Tibial nerve (tissue), 4 donors: ENCODE data around the gene SHTN1. TPM values are rescaled to one million over a fixed set of nuclear protein-coding genes. Genes with fewer than 3 reads are reported as not detected.

Experiments
- DNase-seq, 2 donors: peaks; one replicate each; pipeline ENCODE4 v3.0.0-alpha.2; 2019; ENCODE audit warnings: low spot score in 2 of 2
- H3K27ac ChIP-seq, 4 donors: fragments of 200-600 bp; sonication (generic) in 3 of 4; one replicate each; pipeline ENCODE4 v1.5.1; 2017 to 2019; ENCODE audit warnings: mild to moderate bottlenecking in 1 of 4
- H3K27me3 ChIP-seq, 2 donors: fragments of 200-600 bp; sonication (generic) in 1 of 2; one replicate each; pipeline versions ENCODE4 v1.5.1 to v1.6.0; 2017 to 2019
- H3K36me3 ChIP-seq, 3 donors: fragments of 200-600 bp; sonication (generic); one replicate each; pipeline ENCODE4 v1.5.1; 2018 to 2019
- H3K4me1 ChIP-seq, 4 donors: fragments of 200-600 bp; sonication (generic) in 3 of 4; one replicate each; pipeline ENCODE4 v1.5.1; 2017 to 2019
- H3K4me3 ChIP-seq, 4 donors: fragments of 200-600 bp; sonication (generic) in 3 of 4; one replicate each; pipeline ENCODE4 v1.5.1; 2017 to 2019; ENCODE audit warnings: mild to moderate bottlenecking in 1 of 4, moderate library complexity in 1 of 4
- H3K9me3 ChIP-seq, 4 donors: fragments of 200-600 bp; sonication (generic) in 3 of 4; one replicate each; pipeline ENCODE4 v1.5.1; 2017 to 2019
- CTCF ChIP-seq, 5 experiments: fragments of 200-600 bp in 3 of 5; fragments of 450-650 bp in 2 of 5; sonication (generic) in 3 of 5; IDR thresholded peaks; one replicate each; pipeline ENCODE4 v1.5.1; 2016 to 2019; ENCODE audit warnings: antibody characterized with exemption in 5 of 5, mild to moderate bottlenecking in 3 of 5, moderate library complexity in 2 of 5
- EP300 ChIP-seq, 2 donors: sonication (generic); formaldehyde crosslinking; IDR thresholded peaks; one replicate each; pipeline ENCODE4 v1.6.1; 2017; ENCODE audit warnings: antibody characterized with exemption in 2 of 2, mild to moderate bottlenecking in 1 of 2
- POLR2A ChIP-seq, 2 donors: fragments of 450-650 bp; IDR thresholded peaks; one replicate each; pipeline ENCODE4 v1.6.1; 2017; ENCODE audit warnings: antibody characterized with exemption in 2 of 2, mild to moderate bottlenecking in 2 of 2, moderate library complexity in 2 of 2
- WGBS, 2 donors: methylation state at CpG; one replicate each; pipeline ENCODE4 v1.1.5; 2018; 5-methylcytosine and 5-hydroxymethylcytosine counted together
- total RNA-seq, 4 donors: library from RNA; depleted of rRNA; stranded (reverse); fragments of >200 nt; gene quantifications; one replicate each; pipeline ENCODE4 v1.1.0, GENCODE V29; 2016

The SHTN1 gene
- total RNA-seq, 4 donors from 2014 or later: 9.2 to 16.3 (median 15.4) TPM

- Histone ChIP-seq H3K36me3 (no peaks in the 10 kb centered on the region), H3K27me3 (no peaks in the 10 kb centered on the region), H3K4me3 (no peak overlapping the region), H3K27ac (no peak overlapping the region), H3K4me1 (no peaks in the 10 kb centered on the region), H3K9me3 (no peaks in the 10 kb centered on the region)
- DNase-seq: no peak
- no peak for TF ChIP-seq POLR2A (IDR thresholded peaks at IDR 0.05)
- TF ChIP-seq CTCF (IDR thresholded peaks at IDR 0.05): no peak
- no peak for TF ChIP-seq EP300 (IDR thresholded peaks at IDR 0.05)
Measured at GRCh38 chr10:116988311-116988710, 16.7 kb downstream of the SHTN1 start.

GRCh38 chr10:116985611-116986010 is 19.4 kb downstream of the SHTN1 start:
- Histone ChIP-seq H3K4me1 (no peaks in the 10 kb centered on the region), H3K9me3 (no peaks in the 10 kb centered on the region), H3K27ac (no peak overlapping the region), H3K27me3 (no peaks in the 10 kb centered on the region), H3K4me3 (no peak overlapping the region), H3K36me3 (no peaks in the 10 kb centered on the region)
- DNase-seq: no peak
- WGBS, 2 donors: 85 to 88% methylated on average over 2 of the region's 2 CpGs
- TF ChIP-seq CTCF (IDR thresholded peaks at IDR 0.05) (no peak), POLR2A (IDR thresholded peaks at IDR 0.05) (no peak), EP300 (IDR thresholded peaks at IDR 0.05) (no peak)

- Histone ChIP-seq H3K4me3 (no peak overlapping the region), H3K27ac (no peak overlapping the region), H3K4me1 (no peaks in the 10 kb centered on the region), H3K9me3 (no peaks in the 10 kb centered on the region), H3K36me3 (no peaks in the 10 kb centered on the region), H3K27me3 (no peaks in the 10 kb centered on the region)
- no peak for DNase-seq
- TF ChIP-seq CTCF (IDR thresholded peaks at IDR 0.05): no peak
- TF ChIP-seq EP300 (IDR thresholded peaks at IDR 0.05): no peak
- no peak for TF ChIP-seq POLR2A (IDR thresholded peaks at IDR 0.05)
- WGBS, 2 donors: 82 to 83% methylated on average over 3 of the region's 3 CpGs
Measured at GRCh38 chr10:116984202-116984990, 20.6 kb downstream of the SHTN1 start.

- 74 to 80% methylated on average over 3 of the region's 3 CpGs for WGBS, 2 donors
- no peaks in the 10 kb centered on the region for H3K4me1 ChIP-seq
- no peak for TF ChIP-seq POLR2A (IDR thresholded peaks at IDR 0.05)
- TF ChIP-seq EP300 (IDR thresholded peaks at IDR 0.05): no peak
- TF ChIP-seq CTCF (IDR thresholded peaks at IDR 0.05): no peak
- H3K4me3 ChIP-seq: no peak overlapping the region
- no peaks in the 10 kb centered on the region for H3K36me3 ChIP-seq
- H3K27ac ChIP-seq: no peak overlapping the region
- no peaks in the 10 kb centered on the region for H3K27me3 ChIP-seq
- H3K9me3 ChIP-seq: no peaks in the 10 kb centered on the region
- no peak for DNase-seq
Measured at GRCh38 chr10:116980041-116980440, 24.9 kb downstream of the SHTN1 start.

GRCh38 chr10:116978901-116979300 is 26.1 kb downstream of the SHTN1 start:
- 81 to 90% methylated on average over 2 of the region's 2 CpGs for WGBS, 2 donors
- DNase-seq: no peak
- no peaks in the 10 kb centered on the region for H3K36me3 ChIP-seq
- no peak overlapping the region for H3K4me3 ChIP-seq
- no peak for TF ChIP-seq EP300 (IDR thresholded peaks at IDR 0.05)
- TF ChIP-seq POLR2A (IDR thresholded peaks at IDR 0.05): no peak
- TF ChIP-seq CTCF (IDR thresholded peaks at IDR 0.05): no peak
- H3K4me1 ChIP-seq: peaks cover 0 to 9% (median 0%) of the 10 kb centered on the region in 4 donors
- H3K9me3 ChIP-seq: no peaks in the 10 kb centered on the region
- no peaks in the 10 kb centered on the region for H3K27me3 ChIP-seq
- no peak overlapping the region for H3K27ac ChIP-seq
